HepG2 (cell line): Measurements from ENCODE around the gene ZFP36L2. TPM values are rescaled to one million over a fixed set of nuclear protein-coding genes. Genes with fewer than 3 reads are reported as not detected.

Experiments used
- ATAC-seq: fragments of 200-7000 bp; cut with Tn5 transposase; 3 replicates; pipeline ENCODE4 v1.9.1; 2020; ENCODE audit warnings: mild to moderate bottlenecking, moderate library complexity
- BruUV-seq: library from RNA; stranded (reverse); fragments of 400-500 nt; replicated peaks from 2 replicates; lab custom pipeline; 2021; lab: Mats Ljungman, UMichigan
- CTCF ChIA-PET: fragments of 300-600 bp; formaldehyde crosslinking; extraction: SDS; loops from one replicate; lab custom pipeline; 2021; ENCODE audit warnings: low total read pairs, inconsistent platforms, low intra/inter-chr PET ratio; lab: Yijun Ruan, JAX
- POLR2A ChIA-PET: fragments of 350-600 bp; sonication (Branson Sonifier 250); formaldehyde crosslinking; loops from one replicate; lab custom pipeline; 2020; ENCODE audit warnings: antibody characterized with exemption, inconsistent platforms; lab: Yijun Ruan, JAX
- DNase-seq: peaks from one replicate; pipeline ENCODE4 v3.0.0-alpha.2; 2015; ENCODE audit warnings: low spot score
- FAIRE-seq: peaks from 3 replicates; lab custom pipeline; 2011; peaks lifted over from hg19 to GRCh38; lab: Jason Lieb, UNC
- H2AFZ ChIP-seq: one replicate; pipeline ENCODE4 v1.6.1; 2011; ENCODE audit warnings: low read length, inconsistent platforms
- H3K27ac ChIP-seq: fragments of 300-600 bp; 3 replicates; pipeline ENCODE4 v1.8.0; 2011; ENCODE audit warnings: mixed run types, mild to moderate bottlenecking, mixed read lengths, low read length, inconsistent platforms; ENCODE audit not compliant: insufficient read depth; ENCODE audit errors: extremely low read length
- H3K27me3 ChIP-seq, 2 experiments: fragments of 200-600 bp in 1 of 2; 2 replicates in 1 of 2; 3 replicates in 1 of 2; pipeline versions ENCODE4 v1.6.0 to v1.8.0; 2011; ENCODE audit warnings: low read length in 2 of 2, mild to moderate bottlenecking in 2 of 2, moderate library complexity in 2 of 2, inconsistent platforms in 1 of 2; ENCODE audit not compliant: insufficient read depth in 2 of 2, control insufficient read depth in 1 of 2
- H3K36me3 ChIP-seq, 2 experiments: fragments of 200-600 bp in 1 of 2; replicated peaks in 1 of 2; 2 replicates in 1 of 2; 3 replicates in 1 of 2; pipeline versions ENCODE4 v1.5.1 to v1.8.0; 2011; ENCODE audit warnings: low read length in 2 of 2, inconsistent platforms in 1 of 2; ENCODE audit not compliant: insufficient read depth in 2 of 2, control insufficient read depth in 1 of 2
- H3K4me1 ChIP-seq: 2 replicates; pipeline ENCODE4 v1.5.1; 2012; ENCODE audit warnings: low read length, inconsistent platforms; ENCODE audit not compliant: insufficient read depth
- H3K4me2 ChIP-seq: 2 replicates; pipeline ENCODE4 v1.6.0; 2011; ENCODE audit warnings: low read depth, low read length, inconsistent platforms
- H3K4me3 ChIP-seq, 3 experiments: fragments of 200-600 bp in 1 of 3; sonication (generic), shearing (Covaris generic) in 1 of 3; replicated peaks in 1 of 3; 2 replicates each; pipeline ENCODE4 v1.5.1; 2011 to 2016; ENCODE audit warnings: low read length in 3 of 3, inconsistent platforms in 2 of 3, low read depth in 2 of 3, mild to moderate bottlenecking in 2 of 3, control low read depth in 1 of 3, mixed read lengths in 1 of 3; ENCODE audit not compliant: insufficient read depth in 1 of 3
- H3K79me2 ChIP-seq: one replicate; pipeline ENCODE4 v1.6.1; 2011; ENCODE audit warnings: low read length, inconsistent platforms; ENCODE audit not compliant: insufficient read depth
- H3K9ac ChIP-seq: 2 replicates; pipeline ENCODE4 v1.6.0; 2011; ENCODE audit warnings: mild to moderate bottlenecking, low read depth, low read length, inconsistent platforms; ENCODE audit not compliant: insufficient read depth
- H3K9me3 ChIP-seq: 2 replicates; pipeline ENCODE4 v1.5.1; 2012; ENCODE audit warnings: mild to moderate bottlenecking, low read length
- H4K20me1 ChIP-seq: 2 replicates; pipeline ENCODE4 v1.6.0; 2011; ENCODE audit warnings: inconsistent platforms, mild to moderate bottlenecking, low read length, moderate library complexity; ENCODE audit not compliant: insufficient read depth
- BORCS8-MEF2B ChIP-seq: sonication (generic); formaldehyde crosslinking; IDR thresholded peaks from 2 replicates; pipeline ENCODE4 v1.8.0; 2022; ENCODE audit warnings: mild to moderate bottlenecking, missing genetic modification reagents
- FOXA1 ChIP-seq, 2 experiments: fragments of 450-650 bp in 1 of 2; sonication (generic) in 1 of 2; formaldehyde crosslinking in 1 of 2; IDR thresholded peaks; 2 replicates each; pipeline versions ENCODE4 v1.4.0 to v1.6.1; 2016 to 2020; ENCODE audit warnings: missing genetic modification reagents in 1 of 2
- KMT2A ChIP-seq: sonication (generic); formaldehyde crosslinking; IDR thresholded peaks from 2 replicates; pipeline ENCODE4 v1.4.0; 2020; ENCODE audit warnings: missing genetic modification reagents
- SALL1 ChIP-seq: sonication (generic); formaldehyde crosslinking; IDR thresholded peaks from 2 replicates; pipeline ENCODE4 v1.8.0; 2022; ENCODE audit warnings: mild to moderate bottlenecking, missing genetic modification reagents
- SRY ChIP-seq: sonication (generic); formaldehyde crosslinking; IDR thresholded peaks from 2 replicates; pipeline ENCODE4 v1.8.0; 2022; ENCODE audit warnings: mild to moderate bottlenecking, missing genetic modification reagents
- ZBTB3 ChIP-seq: sonication (generic); formaldehyde crosslinking; IDR thresholded peaks from 2 replicates; pipeline ENCODE4 v1.4.0; 2020; ENCODE audit warnings: low read depth, mild to moderate bottlenecking, moderate library complexity, missing genetic modification reagents, borderline replicate concordance
- ZNF501 ChIP-seq: sonication (generic); formaldehyde crosslinking; IDR thresholded peaks from 2 replicates; pipeline ENCODE4 v1.5.1; 2020; ENCODE audit warnings: mild to moderate bottlenecking, moderate library complexity, missing genetic modification reagents
- ZNF550 ChIP-seq: sonication (generic); formaldehyde crosslinking; IDR thresholded peaks from 2 replicates; pipeline ENCODE4 v1.4.0; 2020; ENCODE audit warnings: mild to moderate bottlenecking, missing genetic modification reagents, borderline replicate concordance
- ZNF672 ChIP-seq: sonication (generic); formaldehyde crosslinking; IDR thresholded peaks from 2 replicates; pipeline ENCODE4 v1.8.1; 2022; ENCODE audit warnings: missing genetic modification reagents
- ZNF83 ChIP-seq: sonication (generic); formaldehyde crosslinking; IDR thresholded peaks from 2 replicates; pipeline ENCODE4 v1.4.0; 2020; ENCODE audit warnings: missing genetic modification reagents, mild to moderate bottlenecking, borderline replicate concordance
- WGBS: methylation state at CpG from one replicate; pipeline ENCODE4 v1.1.6; 2017; ENCODE audit warnings: low lambda C conversion rate; 5-methylcytosine and 5-hydroxymethylcytosine counted together
- in situ Hi-C: cut with HindIII; loops from 2 replicates; pipeline ENCODE4 v1.10.0; 2017; ENCODE audit warnings: low pct_unique_long_range_greater_than_20kb; ENCODE audit not compliant: extremely low pct_ligation_motif_present
- intact Hi-C: fragments of 100-400 bp; cut with micrococcal nuclease; formaldehyde crosslinking; loops from one replicate; pipeline ENCODE4 v1.10.0; 2022; ENCODE audit not compliant: unreplicated experiment
- polyA plus RNA-seq, 8 experiments: library from polyadenylated mRNA; depleted of rRNA in 3 of 8; stranded (reverse) in 7 of 8; unstranded in 1 of 8; fragments of >200 nt; fragmentation: Illumina TruSeq in 4 of 8; extraction: Trizol in 4 of 8; gene quantifications; 2 replicates each; pipeline versions ENCODE4 v1.2.1 to v1.2.3, GENCODE V29; 2011 to 2016; ENCODE audit warnings: low read depth in 4 of 8, missing spikeins in 1 of 8, mixed read lengths in 1 of 8; ENCODE audit not compliant: insufficient read depth in 1 of 8
- total RNA-seq, 5 experiments: library from RNA; depleted of rRNA; stranded (reverse); fragments of >200 nt; fragmentation: Illumina TruSeq; extraction: Trizol; gene quantifications; 2 replicates each; pipeline ENCODE4 v1.2.3, GENCODE V29; 2016; ENCODE audit warnings: low read depth in 1 of 5
- TF ChIP-seq, protein P1 (sequence below): sonication (generic); formaldehyde crosslinking; IDR thresholded peaks from 2 replicates; pipeline ENCODE4 v1.5.1; 2020; ENCODE audit warnings: mild to moderate bottlenecking, missing genetic modification reagents
- TF ChIP-seq, protein P2 (sequence below): sonication (generic); formaldehyde crosslinking; IDR thresholded peaks from 2 replicates; pipeline ENCODE4 v1.8.0; 2022; ENCODE audit warnings: missing genetic modification reagents, mild to moderate bottlenecking, moderate library complexity, borderline replicate concordance
- TF ChIP-seq, protein P3 (sequence below): IDR thresholded peaks from 2 replicates; pipeline ENCODE4 v1.6.1; 2016; ENCODE audit warnings: low read depth, borderline replicate concordance

ZFP36L2 gene
- total and polyA plus RNA-seq, 2 of the 13 experiments (the other 11 are each of a cell fraction or from before 2014, with no cell fraction given), result 11.2 to 21.8 TPM

DNA sequence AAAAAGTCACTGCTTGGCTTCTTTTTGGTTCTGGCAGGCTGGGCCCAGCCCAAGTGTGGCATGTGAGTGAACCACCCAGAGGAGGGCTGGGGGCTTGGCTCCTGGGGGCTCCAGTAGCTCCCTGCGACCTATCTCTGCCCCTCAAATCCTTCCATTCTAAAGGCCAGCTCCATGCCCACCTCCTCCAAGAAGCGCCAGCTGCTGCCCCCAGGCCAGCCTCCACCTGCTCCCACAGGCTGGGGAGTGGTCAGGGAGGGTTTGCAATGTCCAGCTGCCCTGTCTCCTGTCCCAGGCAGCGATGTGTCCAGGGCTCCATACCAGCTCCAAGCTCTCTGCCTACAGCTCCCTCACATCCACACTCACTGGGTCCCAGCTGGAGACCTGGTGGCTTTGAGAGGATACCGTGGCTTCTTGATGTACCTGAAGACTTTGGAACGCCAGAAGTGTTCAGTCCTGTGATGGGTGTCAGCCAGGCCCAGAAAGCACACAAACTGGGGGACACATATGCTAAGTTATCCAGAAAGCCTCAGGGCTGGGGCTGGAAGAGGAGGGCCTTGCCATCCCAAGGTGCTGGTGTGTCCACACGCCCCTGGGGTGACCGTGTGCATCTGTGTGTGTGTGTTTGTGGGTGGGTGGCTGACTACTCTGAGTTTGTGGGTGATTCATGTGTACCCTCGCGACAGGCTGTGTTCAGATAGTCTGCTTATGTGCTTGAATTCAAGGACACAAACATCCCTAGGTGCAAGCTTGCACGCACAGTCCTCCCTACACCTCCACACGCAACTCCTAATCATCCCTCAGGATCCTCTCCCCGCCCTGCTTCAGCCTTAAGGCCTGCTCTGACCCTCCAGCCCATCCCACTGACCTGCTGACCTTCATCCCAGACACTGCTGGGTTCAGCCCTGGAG lies 33.4 kb downstream of the ZFP36L2 start:
- Histone ChIP-seq H3K36me3 (no peaks in the 10 kb centered on the region), H3K9me3 (no peaks in the 10 kb centered on the region), H3K9ac (peak overlapping the region; percentile 61), H4K20me1 (no peaks in the 10 kb centered on the region), H3K4me2 (peak overlapping the region; percentile 97), H3K4me1 (peaks cover 96% of the 10 kb centered on the region), H3K27me3 (no peaks in the 10 kb centered on the region), H2AFZ (no peak overlapping the region), H3K79me2 (no peaks in the 10 kb centered on the region), H3K27ac (peak overlapping the region; percentile 95), H3K4me3 (peak overlapping the region; percentile 1 to 76 (median 32); a peak in 4 of 6 replicates)
- in situ Hi-C loops, result no loop called here
- intact Hi-C loops, result loop anchor here (1.0 kb wide), 1 partner anchor 31 kb away; no protein-coding TSS in a partner anchor
- ATAC-seq (peak; percentile 9), FAIRE-seq (peak; percentile 65), DNase-seq (peak; percentile 37)
- CTCF ChIA-PET, result no interaction called here
- WGBS, result 21% methylated on average over 12 of the region's 12 CpGs
- no TSS peak for BruUV-seq
- POLR2A ChIA-PET, result interaction anchor here (0.9 to 10.9 kb wide), 12 partner anchors 9 to 267 kb away, joined by 4 to 324 read pairs (median 14); partner anchors contain the start of gene ZFP36L2
- TF ChIP-seq, protein P1, sequence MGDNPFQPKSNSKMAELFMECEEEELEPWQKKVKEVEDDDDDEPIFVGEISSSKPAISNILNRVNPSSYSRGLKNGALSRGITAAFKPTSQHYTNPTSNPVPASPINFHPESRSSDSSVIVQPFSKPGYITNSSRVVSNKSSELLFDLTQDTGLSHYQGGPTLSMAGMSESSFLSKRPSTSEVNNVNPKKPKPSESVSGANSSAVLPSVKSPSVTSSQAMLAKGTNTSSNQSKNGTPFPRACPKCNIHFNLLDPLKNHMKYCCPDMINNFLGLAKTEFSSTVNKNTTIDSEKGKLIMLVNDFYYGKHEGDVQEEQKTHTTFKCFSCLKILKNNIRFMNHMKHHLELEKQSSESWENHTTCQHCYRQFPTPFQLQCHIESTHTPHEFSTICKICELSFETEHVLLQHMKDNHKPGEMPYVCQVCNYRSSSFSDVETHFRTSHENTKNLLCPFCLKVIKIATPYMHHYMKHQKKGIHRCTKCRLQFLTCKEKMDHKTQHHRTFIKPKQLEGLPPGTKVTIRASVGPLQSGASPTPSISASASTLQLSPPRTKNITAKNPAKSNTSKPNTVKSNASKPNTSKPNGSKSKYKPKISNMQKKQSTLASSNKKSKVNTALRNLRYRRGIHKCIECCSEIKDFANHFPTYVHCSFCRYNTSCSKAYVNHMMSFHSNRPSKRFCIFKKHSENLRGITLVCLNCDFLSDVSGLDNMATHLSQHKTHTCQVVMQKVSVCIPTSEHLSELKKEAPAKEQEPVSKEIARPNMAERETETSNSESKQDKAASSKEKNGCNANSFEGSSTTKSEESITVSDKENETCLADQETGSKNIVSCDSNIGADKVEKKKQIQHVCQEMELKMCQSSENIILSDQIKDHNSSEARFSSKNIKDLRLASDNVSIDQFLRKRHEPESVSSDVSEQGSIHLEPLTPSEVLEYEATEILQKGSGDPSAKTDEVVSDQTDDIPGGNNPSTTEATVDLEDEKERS, result 0 out of 2 replicates have a peak, but pooled peaks have one; percentile 17
- TF ChIP-seq, protein P2, sequence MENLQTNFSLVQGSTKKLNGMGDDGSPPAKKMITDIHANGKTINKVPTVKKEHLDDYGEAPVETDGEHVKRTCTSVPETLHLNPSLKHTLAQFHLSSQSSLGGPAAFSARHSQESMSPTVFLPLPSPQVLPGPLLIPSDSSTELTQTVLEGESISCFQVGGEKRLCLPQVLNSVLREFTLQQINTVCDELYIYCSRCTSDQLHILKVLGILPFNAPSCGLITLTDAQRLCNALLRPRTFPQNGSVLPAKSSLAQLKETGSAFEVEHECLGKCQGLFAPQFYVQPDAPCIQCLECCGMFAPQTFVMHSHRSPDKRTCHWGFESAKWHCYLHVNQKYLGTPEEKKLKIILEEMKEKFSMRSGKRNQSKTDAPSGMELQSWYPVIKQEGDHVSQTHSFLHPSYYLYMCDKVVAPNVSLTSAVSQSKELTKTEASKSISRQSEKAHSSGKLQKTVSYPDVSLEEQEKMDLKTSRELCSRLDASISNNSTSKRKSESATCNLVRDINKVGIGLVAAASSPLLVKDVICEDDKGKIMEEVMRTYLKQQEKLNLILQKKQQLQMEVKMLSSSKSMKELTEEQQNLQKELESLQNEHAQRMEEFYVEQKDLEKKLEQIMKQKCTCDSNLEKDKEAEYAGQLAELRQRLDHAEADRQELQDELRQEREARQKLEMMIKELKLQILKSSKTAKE (CRISPR knock-in tag), result 0 out of 2 replicates have a peak, but pooled peaks have one; percentile 8
- TF ChIP-seq SALL1 (peak; percentile 52), BORCS8-MEF2B (CRISPR knock-in tag) (peak; percentile 61), SRY (CRISPR knock-in tag) (peak; percentile 65; the same call in 1 of the 2 replicates), ZBTB3 (CRISPR knock-in tag) (0 out of 2 replicates have a peak, but pooled peaks have one; percentile 46), ZNF550 (CRISPR knock-in tag) (0 out of 2 replicates have a peak, but pooled peaks have one; percentile 55), ZNF83 (CRISPR knock-in tag) (no peak; the same call in 1 of the 2 replicates), ZNF672 (CRISPR knock-in tag) (no peak), FOXA1 (IDR thresholded peaks at IDR 0.05) (no peak), FOXA1 (CRISPR knock-in tag; IDR thresholded peaks at IDR 0.05) (no peak), ZNF501 (no peak; the same call in 1 of the 2 replicates), KMT2A (CRISPR knock-in tag) (peak; percentile 46)
- TF ChIP-seq, protein P3, sequence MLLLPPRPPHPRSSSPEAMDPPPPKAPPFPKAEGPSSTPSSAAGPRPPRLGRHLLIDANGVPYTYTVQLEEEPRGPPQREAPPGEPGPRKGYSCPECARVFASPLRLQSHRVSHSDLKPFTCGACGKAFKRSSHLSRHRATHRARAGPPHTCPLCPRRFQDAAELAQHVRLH (CRISPR knock-in tag), result peak; percentile 24; the same call in 1 of the 2 replicates
